Measurements from ENCODE around the gene TRIL.

TRIL gene

DNA sequence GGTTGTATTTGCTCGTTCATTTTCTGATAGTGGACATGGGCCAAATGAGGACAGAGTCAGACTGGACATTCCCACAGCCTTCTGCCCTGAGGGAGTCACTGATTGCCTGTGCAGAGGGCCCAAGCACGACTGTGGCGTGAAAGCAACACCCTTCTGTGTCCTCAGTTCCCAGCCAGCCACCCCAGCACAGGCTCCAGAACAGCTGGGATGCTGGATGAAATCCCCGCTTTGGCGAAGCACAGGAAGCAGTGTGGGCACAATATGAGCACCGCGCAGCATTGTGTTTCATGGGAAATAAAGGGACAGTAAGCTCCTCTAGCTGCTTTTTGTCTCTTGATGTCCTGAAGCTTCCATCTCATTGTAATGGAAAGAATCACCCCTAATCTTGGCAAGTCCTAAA lies 20.5 kb downstream of the TRIL start:
- DNase-seq: no peak

GRCh38 chr7:28937103-28937502 lies 21.0 kb downstream of the TRIL start:
- DNase-seq: no peak

DNA sequence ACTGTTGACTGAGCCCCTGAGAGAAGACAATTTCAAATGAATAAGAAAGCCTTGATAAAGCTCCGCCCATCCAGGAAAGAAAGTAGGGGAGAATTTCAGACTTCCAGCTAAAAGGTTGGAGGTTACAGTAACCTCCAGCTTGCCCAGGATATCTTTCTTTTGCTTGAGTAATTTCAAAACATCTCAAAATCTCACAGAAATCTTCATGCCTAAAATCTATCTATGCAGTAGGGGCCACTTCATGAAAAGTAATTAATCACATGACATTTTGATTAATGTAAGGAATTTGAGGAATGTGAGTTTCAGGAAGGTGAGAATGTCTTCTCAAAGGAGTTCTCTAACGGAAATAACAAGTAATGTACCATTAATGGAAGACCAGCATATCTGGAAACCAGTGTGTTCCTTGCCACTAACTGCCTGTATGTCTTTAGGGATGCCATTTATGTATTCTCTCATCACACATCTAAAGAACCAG lies 24.2 kb downstream of the TRIL start:
- no peak for DNase-seq

DNA sequence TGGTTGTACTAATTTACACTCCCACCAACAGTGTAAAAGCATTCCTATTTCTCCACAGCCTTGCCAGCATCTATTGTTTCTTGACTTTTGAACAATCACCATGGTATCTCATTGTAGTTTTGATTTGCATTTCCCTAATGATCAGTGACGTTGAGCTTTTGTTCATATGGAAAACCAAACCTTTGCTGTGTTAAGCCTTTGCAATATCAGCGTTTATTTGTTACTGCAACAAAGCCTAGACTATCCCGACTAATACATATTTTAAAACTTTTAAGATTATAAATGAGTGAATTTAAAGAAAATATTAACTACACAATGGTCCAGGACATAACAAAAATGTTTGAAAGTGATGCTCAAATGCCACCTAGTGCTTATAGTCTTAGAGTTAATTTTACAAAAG lies 26.6 kb downstream of the TRIL start:
- no peak for DNase-seq

DNA sequence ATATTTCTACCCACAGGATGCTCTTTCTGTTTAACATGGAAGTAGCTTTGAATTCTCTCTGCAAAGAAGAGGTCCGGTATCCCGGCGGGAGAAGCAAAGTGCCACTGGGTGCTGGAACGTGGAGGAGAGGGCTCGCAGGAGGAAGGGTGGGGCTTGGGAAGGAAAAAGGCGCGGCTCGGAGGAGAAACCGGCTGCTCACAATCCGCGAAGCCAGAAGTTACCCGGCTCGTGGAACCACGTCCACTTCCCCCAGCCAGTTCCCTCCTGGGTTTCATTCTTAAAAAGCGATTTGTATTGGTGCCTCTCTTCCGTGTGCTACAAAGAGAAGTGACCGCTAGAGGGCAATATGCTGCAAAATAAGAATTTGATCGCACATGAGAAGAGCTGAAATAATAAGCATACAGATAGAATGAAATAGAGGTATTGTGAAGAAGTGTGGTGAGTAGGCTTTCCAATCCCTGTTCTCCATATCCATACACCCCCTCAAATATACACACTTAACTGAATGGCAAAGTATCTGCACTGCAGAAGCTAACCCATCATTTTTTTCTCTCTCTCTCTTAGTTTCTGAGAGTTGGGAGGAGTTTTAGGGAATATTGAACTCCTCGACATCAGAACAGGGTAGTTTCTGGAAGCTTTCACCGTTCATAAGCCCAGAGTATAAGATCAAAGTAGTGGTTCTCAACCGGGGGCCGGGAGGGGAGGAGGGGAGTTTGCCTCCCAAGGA lies 31.1 kb downstream of the TRIL start:
- peak; percentile 5 to 14 for DNase-seq

- DNase-seq: peak; percentile 41 to 56
Observed at GRCh38 chr7:28922624-28923331, 35.4 kb downstream of the TRIL start.

GRCh38 chr7:28921822-28922221 lies 36.3 kb downstream of the TRIL start:
- peak in 1 of 2 experiments; percentile 7 for DNase-seq

DNA sequence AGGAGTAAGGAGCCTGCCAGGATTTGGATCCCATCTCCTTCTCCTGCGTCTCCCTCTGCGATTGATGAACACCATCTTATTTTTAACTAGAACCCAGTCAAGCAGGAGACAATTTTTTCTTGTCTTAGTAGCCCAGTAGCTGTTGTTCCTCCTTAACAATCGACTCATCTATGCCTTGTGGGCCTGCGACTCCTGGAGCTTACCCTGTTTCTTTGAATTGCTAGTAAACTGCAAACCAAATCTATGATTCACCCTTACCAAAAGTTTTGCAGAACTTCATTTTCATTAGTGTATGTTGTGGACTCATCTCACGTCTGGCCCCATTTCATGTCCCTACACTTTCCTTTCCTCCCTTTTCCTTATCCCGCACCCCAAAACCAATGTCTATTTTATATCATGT lies 37.7 kb downstream of the TRIL start:
- DNase-seq: no peak

DNA sequence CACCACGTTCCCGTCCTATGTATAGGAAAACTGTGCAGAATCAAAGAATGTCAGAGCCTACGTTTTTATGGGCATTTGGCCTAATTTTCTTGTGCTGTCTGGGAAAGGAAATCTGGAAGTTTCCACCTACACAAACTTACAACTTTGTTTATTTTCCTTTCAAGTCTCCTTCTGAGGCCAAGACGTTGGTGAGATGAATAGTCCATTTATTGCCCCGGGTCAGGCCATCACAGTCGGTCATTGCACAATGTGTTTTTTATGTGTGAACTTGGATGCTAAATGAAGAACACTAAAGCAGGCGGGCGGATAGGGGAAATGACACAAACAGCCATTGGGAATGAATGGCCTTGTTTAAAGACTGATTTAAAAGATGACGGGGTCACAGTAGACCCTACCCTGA lies 38.6 kb downstream of the TRIL start:
- no peak for DNase-seq

DNA sequence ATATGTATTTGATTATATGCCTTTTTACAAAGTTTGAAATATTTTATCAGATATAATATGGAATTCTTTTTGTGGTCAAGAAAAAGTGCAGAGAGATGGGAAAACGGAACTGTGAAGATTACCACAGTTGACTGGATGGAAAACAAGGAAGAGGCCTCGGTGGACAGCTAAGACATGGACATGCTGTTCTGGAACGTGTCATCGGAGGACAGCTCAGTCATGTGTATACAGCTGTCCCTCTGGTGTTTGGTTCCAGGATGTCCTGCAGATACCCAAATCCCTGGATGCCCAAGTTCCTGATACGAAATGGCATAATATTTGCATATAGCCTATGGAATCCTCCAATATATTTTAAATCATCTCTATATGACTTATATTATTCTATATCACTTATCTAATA lies 49.4 kb downstream of the TRIL start:
- no peak for DNase-seq

- no peak for DNase-seq
Observed at GRCh38 chr7:28905464-28905863, 52.7 kb downstream of the TRIL start.

DNA sequence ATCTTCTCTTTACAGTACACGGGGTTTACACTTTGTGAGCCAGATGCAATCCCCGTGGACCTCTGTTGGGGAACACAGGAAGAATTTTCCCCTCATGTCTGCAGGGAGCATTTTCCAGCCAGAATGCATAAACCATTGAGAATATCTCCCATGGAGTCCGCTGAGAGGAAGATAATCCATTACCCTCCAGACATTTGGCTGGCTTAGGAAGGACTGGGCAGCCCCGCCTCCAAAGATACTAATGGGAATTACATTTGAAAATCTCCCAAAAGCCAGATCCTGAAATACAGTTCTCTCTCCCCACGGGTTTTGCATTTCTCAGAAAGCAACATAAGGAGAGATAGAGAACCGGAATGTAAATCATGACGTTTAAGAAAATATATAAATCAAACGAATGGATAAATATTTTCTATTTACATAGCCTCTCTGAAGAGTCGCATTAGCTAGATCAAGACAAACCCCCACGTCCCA lies 53.5 kb downstream of the TRIL start:
- DNase-seq: no peak

- no peak for DNase-seq
Observed at GRCh38 chr7:28903730-28904577, 54.2 kb downstream of the TRIL start.
